Neural progenitor cell (in vitro differentiated cells): ENCODE results near the gene MAN1A1.

Experiments
- EZH2 ChIP-seq: fragments of 200-600 bp; sonication (generic); IDR thresholded peaks from 2 replicates; pipeline ENCODE4 v1.6.1; 2017; ENCODE audit warnings: antibody characterized with exemption, mild to moderate bottlenecking, moderate library complexity
- TF ChIP-seq, protein P1 (sequence below): fragments of 200-600 bp; sonication (generic); IDR thresholded peaks from 2 replicates; pipeline ENCODE4 v1.5.1; 2017; ENCODE audit warnings: antibody characterized with exemption, mild to moderate bottlenecking

DNA sequence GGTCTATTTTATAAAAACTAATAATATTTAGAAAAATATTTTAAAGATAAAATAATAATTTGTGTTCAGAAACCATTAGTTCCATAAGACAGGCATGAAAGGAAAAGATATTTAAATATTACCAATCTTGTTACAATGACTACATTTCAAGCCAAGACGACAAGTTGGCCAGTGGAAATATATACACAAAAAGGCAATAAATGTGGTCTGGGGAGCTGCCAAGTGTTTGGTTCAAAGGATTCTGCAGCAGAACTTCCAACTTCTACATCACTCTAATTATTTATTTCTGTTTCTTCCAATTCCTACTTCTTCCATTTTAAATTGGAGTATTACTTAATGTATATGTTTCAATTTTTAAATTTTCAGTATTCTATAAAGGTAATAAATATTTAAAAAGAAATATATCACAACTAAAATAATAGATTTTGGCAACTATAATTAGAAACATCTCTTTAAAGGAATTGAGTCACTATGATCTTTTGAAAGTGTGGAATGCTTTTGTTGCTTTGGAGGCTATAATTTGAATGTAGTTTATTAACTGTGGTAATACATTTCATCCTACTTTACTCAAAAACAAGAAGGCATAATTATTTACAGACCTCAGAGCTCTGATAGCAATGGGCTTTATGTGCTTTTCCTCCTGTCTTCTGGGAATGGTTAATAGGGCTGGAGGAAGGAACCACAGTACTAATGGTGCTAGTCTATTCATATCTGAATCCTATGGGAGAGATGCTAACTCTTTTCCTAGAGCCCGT lies 141.4 kb downstream of the MAN1A1 start:
- TF ChIP-seq EZH2 = no peak
- TF ChIP-seq, protein P1, sequence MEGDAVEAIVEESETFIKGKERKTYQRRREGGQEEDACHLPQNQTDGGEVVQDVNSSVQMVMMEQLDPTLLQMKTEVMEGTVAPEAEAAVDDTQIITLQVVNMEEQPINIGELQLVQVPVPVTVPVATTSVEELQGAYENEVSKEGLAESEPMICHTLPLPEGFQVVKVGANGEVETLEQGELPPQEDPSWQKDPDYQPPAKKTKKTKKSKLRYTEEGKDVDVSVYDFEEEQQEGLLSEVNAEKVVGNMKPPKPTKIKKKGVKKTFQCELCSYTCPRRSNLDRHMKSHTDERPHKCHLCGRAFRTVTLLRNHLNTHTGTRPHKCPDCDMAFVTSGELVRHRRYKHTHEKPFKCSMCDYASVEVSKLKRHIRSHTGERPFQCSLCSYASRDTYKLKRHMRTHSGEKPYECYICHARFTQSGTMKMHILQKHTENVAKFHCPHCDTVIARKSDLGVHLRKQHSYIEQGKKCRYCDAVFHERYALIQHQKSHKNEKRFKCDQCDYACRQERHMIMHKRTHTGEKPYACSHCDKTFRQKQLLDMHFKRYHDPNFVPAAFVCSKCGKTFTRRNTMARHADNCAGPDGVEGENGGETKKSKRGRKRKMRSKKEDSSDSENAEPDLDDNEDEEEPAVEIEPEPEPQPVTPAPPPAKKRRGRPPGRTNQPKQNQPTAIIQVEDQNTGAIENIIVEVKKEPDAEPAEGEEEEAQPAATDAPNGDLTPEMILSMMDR = no peak
